Measurements from ENCODE around the gene RTL10.

The RTL10 gene

DNA sequence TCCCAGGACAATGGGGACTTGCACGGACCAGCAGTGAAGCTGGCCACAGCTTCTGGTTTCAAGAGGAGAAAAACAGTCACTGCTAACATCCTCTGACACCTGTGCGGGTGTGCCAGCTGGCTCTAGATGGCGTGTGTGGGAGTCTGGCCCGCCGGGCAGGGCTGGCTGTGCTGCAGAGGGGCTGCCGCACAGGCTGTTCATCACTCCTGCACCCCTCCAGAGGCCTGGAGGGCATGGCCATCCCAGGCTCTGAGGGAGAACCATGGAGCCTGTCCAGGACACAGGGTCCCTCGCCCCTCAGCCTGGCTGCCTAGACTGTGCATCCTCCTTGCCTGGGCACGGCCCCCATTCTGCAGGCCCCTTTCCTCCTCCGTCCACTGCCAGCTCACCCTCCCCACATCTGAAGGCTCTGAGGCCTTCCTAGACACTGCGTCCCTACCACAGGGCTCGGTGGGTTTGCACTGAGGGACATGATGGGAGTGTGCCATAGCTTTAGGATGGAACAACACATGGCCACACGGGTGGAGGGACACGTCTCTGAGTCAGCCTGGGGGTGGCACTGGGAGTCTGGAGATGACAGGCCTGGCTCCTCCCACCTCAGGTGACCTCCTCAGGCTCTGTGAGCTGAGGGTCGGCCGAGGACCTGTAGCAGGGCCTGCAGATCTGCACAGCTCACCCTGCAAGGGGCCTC, 42.1 kb upstream of the RTL10 start:
- no peak overlapping the region for H3K4me3 ChIP-seq (ENCODE audit: low read depth, low read length)
- TF ChIP-seq, protein P1, sequence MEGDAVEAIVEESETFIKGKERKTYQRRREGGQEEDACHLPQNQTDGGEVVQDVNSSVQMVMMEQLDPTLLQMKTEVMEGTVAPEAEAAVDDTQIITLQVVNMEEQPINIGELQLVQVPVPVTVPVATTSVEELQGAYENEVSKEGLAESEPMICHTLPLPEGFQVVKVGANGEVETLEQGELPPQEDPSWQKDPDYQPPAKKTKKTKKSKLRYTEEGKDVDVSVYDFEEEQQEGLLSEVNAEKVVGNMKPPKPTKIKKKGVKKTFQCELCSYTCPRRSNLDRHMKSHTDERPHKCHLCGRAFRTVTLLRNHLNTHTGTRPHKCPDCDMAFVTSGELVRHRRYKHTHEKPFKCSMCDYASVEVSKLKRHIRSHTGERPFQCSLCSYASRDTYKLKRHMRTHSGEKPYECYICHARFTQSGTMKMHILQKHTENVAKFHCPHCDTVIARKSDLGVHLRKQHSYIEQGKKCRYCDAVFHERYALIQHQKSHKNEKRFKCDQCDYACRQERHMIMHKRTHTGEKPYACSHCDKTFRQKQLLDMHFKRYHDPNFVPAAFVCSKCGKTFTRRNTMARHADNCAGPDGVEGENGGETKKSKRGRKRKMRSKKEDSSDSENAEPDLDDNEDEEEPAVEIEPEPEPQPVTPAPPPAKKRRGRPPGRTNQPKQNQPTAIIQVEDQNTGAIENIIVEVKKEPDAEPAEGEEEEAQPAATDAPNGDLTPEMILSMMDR (IDR thresholded peaks at IDR 0.05; ENCODE audit: low read depth, low read length): peak; percentile 29
- H3K36me3 ChIP-seq: peaks cover 5% of the 10 kb centered on the region; the same call in 1 of the 2 replicates
- no peaks in the 10 kb centered on the region for H3K9me3 ChIP-seq
- DNase-seq: peak; percentile 54
- H3K4me1 ChIP-seq: peaks cover 17% of the 10 kb centered on the region
- H3K27me3 ChIP-seq: no peaks in the 10 kb centered on the region

DNA sequence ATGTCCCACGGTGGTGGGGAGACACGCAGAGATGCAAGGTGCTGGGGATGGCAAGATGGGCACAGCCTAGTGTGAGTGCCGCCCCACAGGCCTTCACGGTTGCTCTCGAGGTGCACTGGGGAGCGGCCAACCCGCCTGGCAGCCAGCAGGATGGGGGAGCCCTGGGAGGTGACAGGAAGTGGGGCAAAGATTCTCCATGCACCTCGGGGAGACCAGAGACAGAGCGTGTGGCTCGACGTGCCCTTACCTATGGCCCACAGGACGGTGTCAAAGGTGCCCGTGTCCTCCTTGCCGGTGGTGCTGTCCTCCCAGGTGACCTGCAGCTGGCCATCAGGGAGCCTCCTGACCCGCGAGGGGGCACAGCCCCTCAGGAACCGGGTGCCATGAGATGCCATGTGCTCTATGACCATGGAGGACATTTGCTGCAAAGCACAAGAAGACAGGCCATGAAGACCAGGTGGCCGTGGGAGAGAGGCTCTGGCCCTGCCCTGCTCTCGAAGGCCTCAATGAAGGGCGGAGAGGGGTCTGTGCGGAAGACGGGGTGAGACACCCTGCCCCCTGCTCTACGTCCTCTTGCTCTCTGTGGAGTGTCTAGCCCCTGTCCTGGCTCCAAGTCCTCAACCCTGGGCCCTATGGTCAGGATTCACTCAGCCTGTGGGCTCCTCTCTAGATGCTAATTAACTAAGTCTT, 40.6 kb upstream of the RTL10 start:
- H3K9me3 ChIP-seq: no peaks in the 10 kb centered on the region
- no peaks in the 10 kb centered on the region for H3K27me3 ChIP-seq
- DNase-seq: no peak
- peaks cover 5% of the 10 kb centered on the region; the same call in 1 of the 2 replicates for H3K36me3 ChIP-seq
- peaks cover 31% of the 10 kb centered on the region for H3K4me1 ChIP-seq
- H3K4me3 ChIP-seq (ENCODE audit: low read depth, low read length): no peak overlapping the region
- TF ChIP-seq, protein P1 (IDR thresholded peaks at IDR 0.05; ENCODE audit: low read depth, low read length): no peak

DNA sequence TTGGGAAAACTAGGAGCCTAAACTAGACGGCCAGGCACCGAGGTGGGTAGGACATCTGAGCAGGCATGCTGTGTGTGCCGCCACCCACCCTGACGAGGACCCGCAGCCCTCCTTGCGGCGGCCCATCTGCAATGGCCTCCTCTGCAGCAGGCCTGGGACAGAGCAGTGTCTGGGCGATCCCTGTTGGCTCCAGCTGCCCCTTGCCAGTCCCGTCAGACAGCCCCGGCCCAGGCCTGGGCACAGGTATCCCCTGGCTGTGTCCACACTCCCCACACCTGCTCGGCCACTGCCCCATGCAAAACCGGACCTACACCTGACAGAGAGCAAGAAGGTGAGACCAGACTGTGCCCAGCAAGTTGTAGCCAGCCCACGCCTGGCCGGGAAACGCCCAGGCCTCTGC, 38.7 kb upstream of the RTL10 start:
- DNase-seq: no peak
- Histone ChIP-seq H3K4me1 (peaks cover 31% of the 10 kb centered on the region), H3K4me3 (ENCODE audit: low read depth, low read length) (no peak overlapping the region), H3K36me3 (peaks cover 5% of the 10 kb centered on the region; the same call in 1 of the 2 replicates), H3K27me3 (no peaks in the 10 kb centered on the region), H3K9me3 (no peaks in the 10 kb centered on the region)
- TF ChIP-seq, protein P1 (IDR thresholded peaks at IDR 0.05; ENCODE audit: low read depth, low read length): no peak

DNA sequence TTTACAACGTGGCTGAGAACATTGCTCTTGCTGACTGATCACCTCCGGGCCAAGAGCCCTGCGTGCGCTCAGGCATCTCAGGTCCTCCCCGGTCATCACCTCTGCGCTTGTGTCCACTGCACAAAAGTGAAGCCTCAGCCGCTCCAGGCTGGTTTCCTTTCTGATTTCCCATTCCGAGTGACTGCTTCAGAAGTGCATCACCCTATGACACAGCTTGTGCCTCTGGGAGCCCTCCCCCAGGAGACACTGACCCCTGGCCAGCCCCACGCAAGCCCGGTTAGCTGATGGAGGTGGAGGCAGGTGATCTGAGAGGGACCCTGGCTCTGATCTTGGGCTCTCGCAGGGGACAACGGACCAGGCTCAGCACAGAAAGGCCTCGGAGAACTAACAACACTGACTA, 38.3 kb upstream of the RTL10 start:
- peaks cover 3% of the 10 kb centered on the region; the same call in 1 of the 2 replicates for H3K36me3 ChIP-seq
- TF ChIP-seq, protein P1 (IDR thresholded peaks at IDR 0.05; ENCODE audit: low read depth, low read length): no peak
- H3K4me1 ChIP-seq: peaks cover 31% of the 10 kb centered on the region
- no peak for DNase-seq
- H3K27me3 ChIP-seq: no peaks in the 10 kb centered on the region
- H3K9me3 ChIP-seq: no peaks in the 10 kb centered on the region
- H3K4me3 ChIP-seq (ENCODE audit: low read depth, low read length): no peak overlapping the region; the same call in 1 of the 2 replicates

DNA sequence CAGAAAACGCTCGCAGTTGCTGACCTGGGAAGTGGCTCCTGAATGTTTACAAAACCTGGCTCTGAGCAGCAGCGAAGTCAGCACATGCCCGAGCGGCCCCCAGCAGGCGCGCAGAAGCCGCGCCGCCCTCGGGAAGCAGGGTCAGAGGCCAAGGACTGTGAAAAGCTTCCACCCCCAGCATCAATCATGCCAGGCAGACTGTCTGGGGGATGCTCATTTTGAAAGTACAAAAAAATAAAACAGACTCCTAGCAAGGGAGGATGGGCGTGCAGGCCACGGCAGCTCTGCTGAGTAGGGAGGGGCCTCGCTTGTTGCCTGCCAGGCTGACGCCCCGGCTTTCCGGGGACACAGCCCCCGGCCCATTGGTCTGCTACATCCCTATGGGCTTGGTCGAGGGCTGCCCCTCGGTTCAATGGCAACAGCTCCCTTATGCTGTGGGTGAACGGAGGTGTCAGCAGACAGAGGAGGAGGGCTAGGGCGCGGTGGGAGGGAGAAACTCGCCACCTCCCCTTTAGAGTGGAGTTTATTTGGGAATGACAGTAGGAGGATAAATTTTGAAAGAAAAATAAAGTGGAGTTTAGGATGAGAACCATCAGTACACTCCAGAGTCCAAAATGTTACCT, 37.7 kb upstream of the RTL10 start:
- no peaks in the 10 kb centered on the region; the same call in 1 of the 2 replicates for H3K36me3 ChIP-seq
- H3K27me3 ChIP-seq: no peaks in the 10 kb centered on the region
- no peaks in the 10 kb centered on the region for H3K9me3 ChIP-seq
- TF ChIP-seq, protein P1 (IDR thresholded peaks at IDR 0.05; ENCODE audit: low read depth, low read length): no peak
- peak; percentile 64 for DNase-seq
- peaks cover 31% of the 10 kb centered on the region for H3K4me1 ChIP-seq
- H3K4me3 ChIP-seq (ENCODE audit: low read depth, low read length): peak overlapping the region; percentile 15
